ENCODE measurements around the gene TSSK3.

DNA sequence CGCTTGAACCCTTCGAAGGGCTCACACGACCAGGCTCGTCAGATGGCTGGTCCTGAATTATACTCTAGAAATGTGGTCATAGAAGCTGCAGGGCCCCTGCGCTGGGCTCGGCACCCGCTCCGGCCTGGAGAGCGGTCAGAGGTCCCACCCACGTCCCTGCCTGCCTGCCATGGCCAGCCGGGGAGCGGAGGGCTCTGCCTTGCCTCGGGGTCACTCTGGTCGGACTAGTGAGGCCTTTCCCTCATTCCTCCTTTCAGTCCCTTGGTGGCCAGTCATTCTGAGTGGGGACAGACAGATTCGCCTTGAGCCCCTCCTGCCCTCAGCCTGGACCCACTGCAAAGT lies 25.8 kb upstream of the TSSK3 start:
- TF ChIP-seq, protein P1, sequence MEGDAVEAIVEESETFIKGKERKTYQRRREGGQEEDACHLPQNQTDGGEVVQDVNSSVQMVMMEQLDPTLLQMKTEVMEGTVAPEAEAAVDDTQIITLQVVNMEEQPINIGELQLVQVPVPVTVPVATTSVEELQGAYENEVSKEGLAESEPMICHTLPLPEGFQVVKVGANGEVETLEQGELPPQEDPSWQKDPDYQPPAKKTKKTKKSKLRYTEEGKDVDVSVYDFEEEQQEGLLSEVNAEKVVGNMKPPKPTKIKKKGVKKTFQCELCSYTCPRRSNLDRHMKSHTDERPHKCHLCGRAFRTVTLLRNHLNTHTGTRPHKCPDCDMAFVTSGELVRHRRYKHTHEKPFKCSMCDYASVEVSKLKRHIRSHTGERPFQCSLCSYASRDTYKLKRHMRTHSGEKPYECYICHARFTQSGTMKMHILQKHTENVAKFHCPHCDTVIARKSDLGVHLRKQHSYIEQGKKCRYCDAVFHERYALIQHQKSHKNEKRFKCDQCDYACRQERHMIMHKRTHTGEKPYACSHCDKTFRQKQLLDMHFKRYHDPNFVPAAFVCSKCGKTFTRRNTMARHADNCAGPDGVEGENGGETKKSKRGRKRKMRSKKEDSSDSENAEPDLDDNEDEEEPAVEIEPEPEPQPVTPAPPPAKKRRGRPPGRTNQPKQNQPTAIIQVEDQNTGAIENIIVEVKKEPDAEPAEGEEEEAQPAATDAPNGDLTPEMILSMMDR (conservative IDR thresholded peaks at IDR 0.05; ENCODE audit: low read depth, low read length) = no peak
- TF ChIP-seq EZH2 (IDR thresholded peaks at IDR 0.05; ENCODE audit: low read length, unreplicated experiment) = no peak
